Panc1 (cell line): ENCODE results near the gene CCSAP. TPM values are rescaled to one million over a fixed set of nuclear protein-coding genes. Genes with fewer than 3 reads are reported as not detected.

Source experiments
- ATAC-seq: fragments of 200-7000 bp; cut with Tn5 transposase; 2 replicates; pipeline ENCODE4 v1.9.1; 2020; ENCODE audit warnings: mild to moderate bottlenecking, moderate library complexity
- BruUV-seq: library from RNA; stranded (reverse); fragments of 400-500 nt; replicated peaks from 2 replicates; lab custom pipeline; 2021; lab: Mats Ljungman, UMichigan
- CTCF ChIA-PET: fragments of 300-600 bp; sonication (Branson Sonifier 250); formaldehyde crosslinking; loops from one replicate; lab custom pipeline; 2022; ENCODE audit warnings: antibody characterized with exemption; lab: Charles Lee
- POLR2A ChIA-PET: fragments of 300-600 bp; sonication (Branson Sonifier 250); formaldehyde crosslinking; loops from one replicate; lab custom pipeline; 2022; ENCODE audit warnings: antibody characterized with exemption; lab: Charles Lee
- DNase-seq: peaks from one replicate; pipeline ENCODE4 v3.0.0-alpha.2; 2010; ENCODE audit warnings: low read depth, low spot score
- H3K27ac ChIP-seq: 2 replicates; pipeline ENCODE4 v1.5.1; 2011; ENCODE audit warnings: mild to moderate bottlenecking, low read length, inconsistent platforms
- H3K27me3 ChIP-seq: fragments of 200-500 bp; sonication (Bioruptor generic); 2 replicates; pipeline ENCODE4 v1.6.0; 2014; ENCODE audit warnings: low read length, inconsistent platforms; ENCODE audit not compliant: control insufficient read depth, insufficient read depth
- H3K36me3 ChIP-seq: fragments of 200-500 bp; sonication (Bioruptor generic); 2 replicates; pipeline ENCODE4 v1.5.1; 2014; ENCODE audit warnings: inconsistent platforms, mild to moderate bottlenecking, low read length, moderate library complexity; ENCODE audit not compliant: control insufficient read depth, insufficient read depth
- H3K4me1 ChIP-seq: 2 replicates; pipeline ENCODE4 v1.5.1; 2011; ENCODE audit warnings: inconsistent platforms, mild to moderate bottlenecking, low read length, moderate library complexity; ENCODE audit not compliant: control insufficient read depth, insufficient read depth
- H3K4me3 ChIP-seq, 2 experiments: 2 replicates each; pipeline ENCODE4 v1.5.1; 2011 to 2012; ENCODE audit warnings: low read depth in 2 of 2, low read length in 2 of 2, mild to moderate bottlenecking in 2 of 2, inconsistent platforms in 1 of 2, moderate library complexity in 1 of 2
- H3K9me3 ChIP-seq: fragments of 200-500 bp; sonication (Bioruptor generic); 2 replicates; pipeline ENCODE4 v1.5.1; 2014; ENCODE audit warnings: low read depth, mild to moderate bottlenecking, inconsistent platforms, low read length, moderate library complexity; ENCODE audit not compliant: control insufficient read depth, insufficient read depth
- CTCF ChIP-seq: fragments of 450-650 bp; IDR thresholded peaks from 2 replicates; pipeline ENCODE4 v1.5.1; 2017; ENCODE audit warnings: mild to moderate bottlenecking
- POLR2AphosphoS5 ChIP-seq: IDR thresholded peaks from 2 replicates; pipeline ENCODE4 v1.6.1; 2012; ENCODE audit warnings: mild to moderate bottlenecking, low read depth, low read length, moderate library complexity
- REST ChIP-seq, 2 experiments: IDR thresholded peaks; 2 replicates each; pipeline ENCODE4 v1.6.1; 2011 to 2012; ENCODE audit warnings: low read depth in 2 of 2, control low read depth in 1 of 2, low read length in 1 of 2, mild to moderate bottlenecking in 1 of 2, moderate library complexity in 1 of 2; ENCODE audit not compliant: insufficient read depth in 1 of 2
- SIN3A ChIP-seq: IDR thresholded peaks from 2 replicates; pipeline ENCODE4 v1.6.1; 2012; ENCODE audit warnings: low read depth, mild to moderate bottlenecking, low read length, moderate library complexity, borderline replicate concordance; ENCODE audit not compliant: insufficient read depth
- TCF7L2 ChIP-seq: IDR thresholded peaks from 2 replicates; pipeline ENCODE4 v1.6.1; 2011; ENCODE audit warnings: mild to moderate bottlenecking, low read depth, low read length, inconsistent platforms
- in situ Hi-C: cut with HindIII; loops from 2 replicates; pipeline ENCODE4 v1.10.0; 2016; ENCODE audit warnings: low sequenced_read_pairs, low pct_unique_long_range_greater_than_20kb
- intact Hi-C: fragments of 100-400 bp; cut with micrococcal nuclease; formaldehyde crosslinking; loops from one replicate; pipeline ENCODE4 v1.10.0; 2022; ENCODE audit not compliant: unreplicated experiment
- total RNA-seq: library from RNA; stranded (reverse); gene quantifications from one replicate; pipeline ENCODE4 v1.2.1, GENCODE V29; 2021; ENCODE audit not compliant: unreplicated experiment

Gene CCSAP
- total RNA-seq, 1 experiment from 2014 or later: 11.6 TPM

GRCh38 chr1:229278120-229278741 is 64.6 kb downstream of the CCSAP start:
- intact Hi-C loops: no loop called here
- no peak overlapping the region for H3K27ac ChIP-seq
- in situ Hi-C loops: no loop called here
- H3K36me3 ChIP-seq: no peaks in the 10 kb centered on the region
- no peak overlapping the region for H3K4me3 ChIP-seq
- POLR2A ChIA-PET: interaction anchor here (0.8 kb wide), 1 partner anchor 132 kb away, joined by 3 read pairs; no protein-coding TSS in a partner anchor
- H3K4me1 ChIP-seq: peaks cover 19% of the 10 kb centered on the region
- H3K27me3 ChIP-seq: no peaks in the 10 kb centered on the region
- CTCF ChIA-PET: interaction anchor here (0.5 kb wide), 1 partner anchor 144 kb away, joined by 4 read pairs; no protein-coding TSS in a partner anchor
- no peak for ATAC-seq
- BruUV-seq: no TSS peak
- TF ChIP-seq POLR2AphosphoS5 (no peak), CTCF (no peak), SIN3A (no peak), TCF7L2 (no peak), REST (IDR thresholded peaks at IDR 0.05; ENCODE audit: insufficient read depth in 1 of 2, low read depth in 2 of 2, low read length in 1 of 2) (no peak)
- DNase-seq: no peak
- H3K9me3 ChIP-seq: peaks cover 8% of the 10 kb centered on the region; the same call in 1 of the 2 replicates

GRCh38 chr1:229275005-229275404 is 67.8 kb downstream of the CCSAP start:
- no peak for ATAC-seq
- no peak for DNase-seq
- H3K9me3 ChIP-seq: no peaks in the 10 kb centered on the region
- intact Hi-C loops (no loop called here), in situ Hi-C loops (no loop called here)
- H3K27ac ChIP-seq: no peak overlapping the region
- TF ChIP-seq POLR2AphosphoS5 (no peak), CTCF (no peak), TCF7L2 (no peak), SIN3A (no peak), REST (IDR thresholded peaks at IDR 0.05; ENCODE audit: insufficient read depth in 1 of 2, low read depth in 2 of 2, low read length in 1 of 2) (no peak)
- no peak overlapping the region for H3K4me3 ChIP-seq
- POLR2A ChIA-PET: no interaction called here
- BruUV-seq: TSS peak; percentile 4
- H3K36me3 ChIP-seq: no peaks in the 10 kb centered on the region
- no peaks in the 10 kb centered on the region for H3K27me3 ChIP-seq
- CTCF ChIA-PET: no interaction called here
- peaks cover 28% of the 10 kb centered on the region for H3K4me1 ChIP-seq
